ENCODE data around the gene KLHL20. TPM values are rescaled to one million over a fixed set of nuclear protein-coding genes. Genes with fewer than 3 reads are reported as not detected.

The KLHL20 gene
- total and polyA plus RNA-seq, 2 of the 8 experiments (the other 6 are each of a cell fraction or from before 2014, with no cell fraction given) = 4.9 to 12.3 TPM

DNA sequence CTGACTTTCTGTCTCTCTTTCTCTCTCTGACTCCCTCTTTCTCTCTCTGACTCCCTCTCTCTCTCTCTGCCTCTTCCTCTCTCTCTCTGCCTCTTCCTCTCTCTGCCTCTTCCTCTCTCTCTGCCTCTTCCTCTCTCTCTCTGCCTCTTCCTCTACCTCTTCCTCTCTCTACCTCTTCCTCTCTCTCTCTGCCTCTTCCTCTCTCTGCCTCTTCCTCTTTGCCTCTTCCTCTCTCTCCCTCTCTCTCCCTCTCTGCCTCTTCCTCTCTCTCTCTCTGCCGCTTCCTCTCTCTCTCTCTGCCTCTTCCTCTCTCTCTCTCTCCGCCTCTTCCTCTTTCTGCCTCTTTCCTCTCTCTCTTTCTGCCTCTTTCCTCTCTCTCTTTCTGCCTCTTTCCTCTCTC lies 26.5 kb upstream of the KLHL20 start:
- H2AFZ ChIP-seq (ENCODE audit: low read length) = peak overlapping the region; percentile 64

More for the DNA sequence above, 26.5 kb upstream of the KLHL20 start:
- no peak overlapping the region for H3K23ac ChIP-seq (ENCODE audit: insufficient read length)
- H3K56ac ChIP-seq (replicated peaks; ENCODE audit: insufficient read length, low read depth, low read length) = no peak overlapping the region
- H4K8ac ChIP-seq (ENCODE audit: extremely low read depth, insufficient read depth, low read length) = no peak overlapping the region
- H3K4me3 ChIP-seq (ENCODE audit: extremely low read depth in 1 of 4, insufficient read depth in 2 of 4, low read depth in 3 of 4, low read length in 4 of 4) = no peak overlapping the region
- H4K5ac ChIP-seq (ENCODE audit: insufficient read length, low read depth, low read length) = no peak overlapping the region
- H3K4ac ChIP-seq (replicated peaks; ENCODE audit: insufficient read length, low read depth, low read length) = no peak overlapping the region
- TF ChIP-seq GABPA (IDR thresholded peaks at IDR 0.05; ENCODE audit: borderline replicate concordance, insufficient read depth, low read length) (no peak), GTF2F1 (IDR thresholded peaks at IDR 0.05; ENCODE audit: borderline replicate concordance, low read depth, low read length) (no peak), JUN (IDR thresholded peaks at IDR 0.05; ENCODE audit: low read depth, low read length) (no peak)
- no peak overlapping the region for H2AK5ac ChIP-seq (ENCODE audit: low read depth, low read length)
- H2BK20ac ChIP-seq (ENCODE audit: low read length) = no peak overlapping the region; the same call in 1 of the 2 replicates
- no peak overlapping the region for H2BK120ac ChIP-seq (replicated peaks; ENCODE audit: low read depth, low read length)
- no peaks in the 10 kb centered on the region for H3K79me1 ChIP-seq (ENCODE audit: low read depth, low read length)
- no peak overlapping the region for H3K27ac ChIP-seq (ENCODE audit: low read depth, low read length)
- H3K9ac ChIP-seq (replicated peaks in 1 of 4; ENCODE audit: extremely low read depth in 1 of 4, low read depth in 3 of 4, low read length in 3 of 4) = no peak overlapping the region
- H2BK15ac ChIP-seq (ENCODE audit: low read length) = no peak overlapping the region
- H3K23me2 ChIP-seq (ENCODE audit: low read depth, low read length) = no peaks in the 10 kb centered on the region
- H4K91ac ChIP-seq (replicated peaks; ENCODE audit: insufficient read length, low read length) = no peak overlapping the region
- DNase-seq (ENCODE audit: low read depth in 1 of 2, low spot score in 2 of 2) (no peak), FAIRE-seq (no peak)
- H3K27me3 ChIP-seq (replicated peaks in 1 of 4; ENCODE audit: control insufficient read depth in 3 of 4, extremely low read depth in 1 of 4, insufficient read depth in 3 of 4, low read length in 3 of 4) = no peaks in the 10 kb centered on the region
- ChIA-PET POLR2A (ENCODE audit: partially characterized antibody) (no interaction called here), CTCF (ENCODE audit: partially characterized antibody) (no interaction called here)
- H3K9me3 ChIP-seq (ENCODE audit: insufficient read depth in 2 of 2, low read depth in 1 of 2, low read length in 1 of 2) = peaks cover 5 to 6% of the 10 kb centered on the region in 2 experiments; a peak in 3 of 4 replicates
- no peak overlapping the region for H2BK5ac ChIP-seq (ENCODE audit: low read depth, low read length)
- H3K79me2 ChIP-seq (ENCODE audit: control insufficient read depth in 1 of 2, insufficient read depth in 2 of 2, low read length in 2 of 2) = no peaks in the 10 kb centered on the region
- peaks cover 0 to 4% (median 0%) of the 10 kb centered on the region in 4 experiments; a peak in 2 of 7 replicates for H3K4me1 ChIP-seq (replicated peaks in 1 of 4; ENCODE audit: control insufficient read depth in 3 of 4, insufficient read depth in 4 of 4, low read length in 3 of 4)
- no peaks in the 10 kb centered on the region for H4K20me1 ChIP-seq (replicated peaks in 1 of 2; ENCODE audit: control insufficient read depth in 1 of 2, insufficient read depth in 2 of 2, low read length in 2 of 2)
- H3K4me2 ChIP-seq (ENCODE audit: insufficient read depth in 1 of 2, low read depth in 2 of 2, low read length in 2 of 2) = 0 out of 4 replicates have a peak overlapping the region, but pooled peaks of 1 of the 2 experiments have one; percentile 28
- peak overlapping the region; percentile 32 for H3K18ac ChIP-seq (ENCODE audit: extremely low read depth, low read length)
- 0 out of 8 replicates have a peak, but pooled peaks cover 0 to 3% (median 0%) of the 10 kb centered on the region in 4 experiments for H3K36me3 ChIP-seq (ENCODE audit: control insufficient read depth in 2 of 4, insufficient read depth in 4 of 4, low read length in 3 of 4)
- H3K14ac ChIP-seq (ENCODE audit: insufficient read length) = no peak overlapping the region
- WGBS, 2 experiments (ENCODE audit: extremely low coverage in 1 of 2, insufficient coverage in 1 of 2, insufficient read length in 1 of 2, insufficient replicate concordance in 2 of 2, low coverage in 1 of 2, low lambda C conversion rate in 2 of 2, missing lambda C conversion rate in 1 of 2) = 48% methylated on average over 2 of the region's 2 CpGs; no CpG with 5 or more reads in 1 of the 2 experiments
- H2BK12ac ChIP-seq (ENCODE audit: low read depth, low read length) = no peak overlapping the region; the same call in 1 of the 2 replicates

Data from H1 (cell line).